Natural killer cell treated with Interleukin-12 subunit alpha and Interleukin-12 subunit beta and Interleukin-15 and Interleukin-18, amount 100 ng/mL, for 72 hours (primary cell): ENCODE results near the gene IMPG1. TPM values are rescaled to one million over a fixed set of nuclear protein-coding genes. Genes with fewer than 3 reads are reported as not detected.

Experiments
- ATAC-seq, 2 donors: fragments of 150-1000 bp; cut with Tn5 transposase in 1 of 2; sonication (Bioruptor Pico), chemical (Tn5 transposase) in 1 of 2; 2 replicates each; pipeline ENCODE4 v1.10.0; 2021
- DNase-seq: peaks from one replicate; pipeline ENCODE4 v3.0.0; 2022; ENCODE audit warnings: low spot score
- H3K27ac Mint-ChIP-seq, 2 donors: 1 replicate in 1 of 2; 2 replicates in 1 of 2; pipeline ENCODE4 v1.8.0; 2022; ENCODE audit warnings: mixed read lengths in 2 of 2, mild to moderate bottlenecking in 1 of 2, moderate library complexity in 1 of 2
- H3K27me3 Mint-ChIP-seq, 2 donors: 1 replicate in 1 of 2; 2 replicates in 1 of 2; pipeline ENCODE4 v1.8.0; 2022; ENCODE audit warnings: mixed read lengths in 2 of 2
- H3K36me3 Mint-ChIP-seq: one replicate; pipeline ENCODE4 v1.8.0; 2022; ENCODE audit warnings: mixed read lengths
- H3K4me1 Mint-ChIP-seq, 2 donors: 1 replicate in 1 of 2; 2 replicates in 1 of 2; pipeline ENCODE4 v1.8.0; 2022; ENCODE audit warnings: low read depth in 2 of 2, mixed read lengths in 2 of 2, mild to moderate bottlenecking in 1 of 2
- H3K4me3 Mint-ChIP-seq: one replicate; pipeline ENCODE4 v1.8.0; 2022; ENCODE audit warnings: mixed read lengths
- H3K9me3 Mint-ChIP-seq: 2 replicates; pipeline ENCODE4 v1.8.0; 2022; ENCODE audit warnings: mixed read lengths
- total RNA-seq, 2 donors: library from RNA; stranded (reverse); gene quantifications; one replicate each; pipeline ENCODE4 v1.2.3, GENCODE V29; 2022

Gene IMPG1
- not detected for total RNA-seq

- ATAC-seq (no peak), DNase-seq (no peak)
- H3K4me3 Mint-ChIP-seq = no peak within 1 kb of the TSS
- H3K9me3 Mint-ChIP-seq = peaks cover 17% of the 10 kb centered on the region
- no peaks in the 10 kb centered on the region for H3K27me3 Mint-ChIP-seq
- no peaks in the 10 kb centered on the region for H3K36me3 Mint-ChIP-seq
- no peak within 1 kb of the TSS for H3K27ac Mint-ChIP-seq
- H3K4me1 Mint-ChIP-seq = no peaks in the 10 kb centered on the region
These were observed at the start of gene IMPG1 for GRCh38 chr6:76072562-76072961. Gene IMPG1 (minus strand): TSS chr6:76072662. CDS start chr6:76072488, 174 bp downstream.

GRCh38 chr6:76120302-76120701, 47.8 kb upstream of the IMPG1 start:
- DNase-seq = no peak
- no peaks in the 10 kb centered on the region for H3K4me1 Mint-ChIP-seq
- no peak overlapping the region for H3K4me3 Mint-ChIP-seq
- no peak for ATAC-seq
- peaks cover 22% of the 10 kb centered on the region for H3K9me3 Mint-ChIP-seq
- no peaks in the 10 kb centered on the region for H3K27me3 Mint-ChIP-seq
- H3K36me3 Mint-ChIP-seq = peaks cover 9% of the 10 kb centered on the region
- H3K27ac Mint-ChIP-seq = no peak overlapping the region

GRCh38 chr6:76073281-76073680, 819 bp upstream of the IMPG1 start:
- Mint-ChIP-seq H3K9me3 (peaks cover 19% of the 10 kb centered on the region), H3K4me3 (no peak overlapping the region), H3K27me3 (no peaks in the 10 kb centered on the region), H3K36me3 (no peaks in the 10 kb centered on the region), H3K27ac (no peak overlapping the region), H3K4me1 (no peaks in the 10 kb centered on the region)
- ATAC-seq = no peak
- no peak for DNase-seq

GRCh38 chr6:76057469-76057868, 15.0 kb downstream of the IMPG1 start:
- ATAC-seq (no peak), DNase-seq (no peak)
- Mint-ChIP-seq H3K4me1 (no peaks in the 10 kb centered on the region), H3K27ac (no peak overlapping the region), H3K9me3 (peaks cover 10% of the 10 kb centered on the region), H3K27me3 (no peaks in the 10 kb centered on the region), H3K36me3 (no peaks in the 10 kb centered on the region), H3K4me3 (no peak overlapping the region)

- no peaks in the 10 kb centered on the region for H3K27me3 Mint-ChIP-seq
- no peaks in the 10 kb centered on the region for H3K36me3 Mint-ChIP-seq
- no peak overlapping the region for H3K4me3 Mint-ChIP-seq
- DNase-seq = no peak
- H3K9me3 Mint-ChIP-seq = peaks cover 15% of the 10 kb centered on the region
- ATAC-seq = no peak
- H3K27ac Mint-ChIP-seq = no peak overlapping the region
- no peaks in the 10 kb centered on the region for H3K4me1 Mint-ChIP-seq
These were observed 20.1 kb downstream of the IMPG1 start for GRCh38 chr6:76052314-76052713.

GRCh38 chr6:76043690-76044089, 28.8 kb downstream of the IMPG1 start:
- no peak for ATAC-seq
- Mint-ChIP-seq H3K27ac (no peak overlapping the region), H3K27me3 (no peaks in the 10 kb centered on the region), H3K36me3 (no peaks in the 10 kb centered on the region), H3K4me3 (no peak overlapping the region), H3K9me3 (peaks cover 16% of the 10 kb centered on the region), H3K4me1 (no peaks in the 10 kb centered on the region)
- DNase-seq = no peak

- no peak overlapping the region for H3K4me3 Mint-ChIP-seq
- no peaks in the 10 kb centered on the region for H3K4me1 Mint-ChIP-seq
These were observed 36.7 kb downstream of the IMPG1 start for GRCh38 chr6:76035713-76036112.

GRCh38 chr6:76026101-76026500, 46.4 kb downstream of the IMPG1 start:
- peaks cover 13% of the 10 kb centered on the region for H3K36me3 Mint-ChIP-seq
- peaks cover 27% of the 10 kb centered on the region for H3K9me3 Mint-ChIP-seq
- no peaks in the 10 kb centered on the region for H3K4me1 Mint-ChIP-seq
- no peaks in the 10 kb centered on the region for H3K27me3 Mint-ChIP-seq
- ATAC-seq = no peak
- no peak overlapping the region for H3K27ac Mint-ChIP-seq
- DNase-seq = no peak
- H3K4me3 Mint-ChIP-seq = no peak overlapping the region

More at GRCh38 chr6:76035713-76036112, 36.7 kb downstream of the IMPG1 start:
- ATAC-seq (no peak), DNase-seq (no peak)
- Mint-ChIP-seq H3K9me3 (peaks cover 13% of the 10 kb centered on the region), H3K36me3 (no peaks in the 10 kb centered on the region), H3K27ac (no peak overlapping the region), H3K27me3 (no peaks in the 10 kb centered on the region)

GRCh38 chr6:76014626-76015530, 57.6 kb downstream of the IMPG1 start:
- no peaks in the 10 kb centered on the region for H3K4me1 Mint-ChIP-seq
- ATAC-seq = no peak
- no peaks in the 10 kb centered on the region for H3K27me3 Mint-ChIP-seq
- H3K36me3 Mint-ChIP-seq = no peaks in the 10 kb centered on the region
- H3K27ac Mint-ChIP-seq = no peak overlapping the region
- no peak for DNase-seq
- peaks cover 12% of the 10 kb centered on the region for H3K9me3 Mint-ChIP-seq
- H3K4me3 Mint-ChIP-seq = no peak overlapping the region

GRCh38 chr6:76004202-76004601, 68.3 kb downstream of the IMPG1 start:
- ATAC-seq (no peak), DNase-seq (no peak)
- Mint-ChIP-seq H3K27me3 (no peaks in the 10 kb centered on the region), H3K9me3 (peaks cover 3% of the 10 kb centered on the region), H3K36me3 (no peaks in the 10 kb centered on the region), H3K4me3 (no peak overlapping the region), H3K4me1 (no peaks in the 10 kb centered on the region), H3K27ac (no peak overlapping the region)

- Mint-ChIP-seq H3K27ac (no peak overlapping the region), H3K9me3 (peaks cover 3% of the 10 kb centered on the region), H3K4me3 (no peak overlapping the region), H3K36me3 (no peaks in the 10 kb centered on the region), H3K27me3 (no peaks in the 10 kb centered on the region), H3K4me1 (no peaks in the 10 kb centered on the region)
- DNase-seq (no peak), ATAC-seq (no peak)
These were observed 68.8 kb downstream of the IMPG1 start for GRCh38 chr6:76003686-76004085.

GRCh38 chr6:76003113-76003512, 69.3 kb downstream of the IMPG1 start:
- no peaks in the 10 kb centered on the region for H3K4me1 Mint-ChIP-seq
- H3K9me3 Mint-ChIP-seq = peaks cover 3% of the 10 kb centered on the region

GRCh38 chr6:76000629-76001028, 71.8 kb downstream of the IMPG1 start:
- Mint-ChIP-seq H3K4me1 (no peaks in the 10 kb centered on the region), H3K4me3 (no peak overlapping the region), H3K9me3 (peaks cover 3% of the 10 kb centered on the region), H3K27me3 (no peaks in the 10 kb centered on the region), H3K36me3 (no peaks in the 10 kb centered on the region), H3K27ac (no peak overlapping the region)
- DNase-seq (no peak), ATAC-seq (no peak)

More at GRCh38 chr6:76003113-76003512, 69.3 kb downstream of the IMPG1 start:
- no peaks in the 10 kb centered on the region for H3K36me3 Mint-ChIP-seq
- no peak for DNase-seq
- no peak overlapping the region for H3K4me3 Mint-ChIP-seq
- no peak for ATAC-seq
- no peak overlapping the region for H3K27ac Mint-ChIP-seq
- no peaks in the 10 kb centered on the region for H3K27me3 Mint-ChIP-seq

GRCh38 chr6:75997696-75998095, 74.8 kb downstream of the IMPG1 start:
- no peaks in the 10 kb centered on the region for H3K4me1 Mint-ChIP-seq
- no peaks in the 10 kb centered on the region for H3K27me3 Mint-ChIP-seq
- no peak for ATAC-seq
- no peak for DNase-seq
- no peaks in the 10 kb centered on the region for H3K36me3 Mint-ChIP-seq
- H3K4me3 Mint-ChIP-seq = no peak overlapping the region
- H3K9me3 Mint-ChIP-seq = peaks cover 3% of the 10 kb centered on the region
- H3K27ac Mint-ChIP-seq = no peak overlapping the region
